Thyroid gland (tissue), 4 donors: Measurements from ENCODE around the gene HOOK1. TPM values are rescaled to one million over a fixed set of nuclear protein-coding genes. Genes with fewer than 3 reads are reported as not detected.

Experiments used
- DNase-seq, 2 donors: peaks; one replicate each; pipeline ENCODE4 v3.0.0-alpha.2; 2019
- H3K27ac ChIP-seq, 3 donors: fragments of 200-600 bp; sonication (generic); 1 replicate in 2 of 3; 2 replicates in 1 of 3; pipeline ENCODE4 v1.5.1; 2016 to 2019; ENCODE audit warnings: mild to moderate bottlenecking in 1 of 3, moderate library complexity in 1 of 3
- H3K27me3 ChIP-seq: fragments of 200-600 bp; sonication (generic); one replicate; pipeline ENCODE4 v1.5.1; 2019
- H3K36me3 ChIP-seq, 2 donors: fragments of 200-600 bp; sonication (generic); one replicate each; pipeline ENCODE4 v1.5.1; 2016 to 2019
- H3K4me1 ChIP-seq, 2 donors: fragments of 200-600 bp; sonication (generic); one replicate each; pipeline ENCODE4 v1.5.1; 2017 to 2019
- H3K4me3 ChIP-seq, 3 donors: fragments of 200-600 bp; sonication (generic); replicated peaks in 1 of 3; 1 replicate in 2 of 3; 2 replicates in 1 of 3; pipeline ENCODE4 v1.5.1; 2016; ENCODE audit warnings: mild to moderate bottlenecking in 1 of 3
- H3K9me3 ChIP-seq: fragments of 200-600 bp; sonication (generic); one replicate; pipeline ENCODE4 v1.5.1; 2017
- POLR2A ChIP-seq, 2 donors: fragments of 450-650 bp; IDR thresholded peaks; one replicate each; pipeline ENCODE4 v1.6.1; 2017; ENCODE audit warnings: antibody characterized with exemption in 2 of 2, mild to moderate bottlenecking in 2 of 2, moderate library complexity in 1 of 2
- WGBS, 2 donors: methylation state at CpG; one replicate each; pipeline ENCODE4 v1.1.5; 2017; 5-methylcytosine and 5-hydroxymethylcytosine counted together
- intact Hi-C: fragments of 100-400 bp; cut with DNase I; formaldehyde crosslinking; loops from one replicate; pipeline ENCODE4 v1.15.1; 2023
- total RNA-seq, 4 donors: library from RNA; depleted of rRNA; stranded (reverse); fragments of >200 nt; gene quantifications; one replicate each; pipeline ENCODE4 v1.2.3, GENCODE V29; 2016
- TF ChIP-seq, protein P1 (sequence below), 6 experiments: fragments of 200-600 bp in 3 of 6; fragments of 450-650 bp in 3 of 6; sonication (generic) in 3 of 6; IDR thresholded peaks; one replicate each; pipeline ENCODE4 v1.5.1; 2016 to 2019; ENCODE audit warnings: antibody characterized with exemption in 6 of 6, mild to moderate bottlenecking in 2 of 6, inconsistent platforms in 1 of 6, moderate library complexity in 1 of 6

HOOK1 gene
- total RNA-seq, 4 donors from 2014 or later: 13.2 to 38.3 (median 31.3) TPM

DNA sequence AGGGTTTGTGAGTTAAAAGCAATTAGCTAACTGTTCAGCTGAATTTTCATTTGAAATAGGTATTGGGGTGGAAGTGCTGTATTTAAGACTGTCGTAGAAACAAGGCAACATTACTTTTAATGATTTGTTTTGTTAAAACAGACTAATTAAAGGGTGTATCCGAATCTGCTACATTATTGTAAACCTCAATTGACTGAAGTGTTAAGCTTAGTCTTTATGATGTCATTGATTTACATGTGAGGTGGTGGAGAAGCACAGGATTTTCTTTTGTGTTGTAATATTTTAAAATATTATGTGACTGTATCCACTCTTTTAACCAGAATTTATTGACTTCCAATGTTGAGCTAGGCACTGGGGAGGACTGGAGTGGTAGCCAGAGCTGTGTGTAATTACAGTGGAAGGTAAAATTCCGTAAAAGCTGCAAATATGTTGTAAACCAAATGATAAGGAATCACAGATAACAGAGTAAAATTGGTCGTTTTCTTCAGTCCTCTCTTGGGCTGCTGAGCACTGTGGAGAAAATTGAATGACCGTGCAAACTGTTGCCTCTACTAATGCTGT, 1.6 kb downstream of the HOOK1 start:
- intact Hi-C loops: no loop called here
- DNase-seq: no peak
- Histone ChIP-seq H3K36me3 (no peaks in the 10 kb centered on the region), H3K4me1 (peaks cover 0 to 10% of the 10 kb centered on the region in 2 donors), H3K4me3 (no peak overlapping the region), H3K27ac (no peak overlapping the region), H3K9me3 (no peaks in the 10 kb centered on the region), H3K27me3 (no peaks in the 10 kb centered on the region)
- TF ChIP-seq, protein P1, sequence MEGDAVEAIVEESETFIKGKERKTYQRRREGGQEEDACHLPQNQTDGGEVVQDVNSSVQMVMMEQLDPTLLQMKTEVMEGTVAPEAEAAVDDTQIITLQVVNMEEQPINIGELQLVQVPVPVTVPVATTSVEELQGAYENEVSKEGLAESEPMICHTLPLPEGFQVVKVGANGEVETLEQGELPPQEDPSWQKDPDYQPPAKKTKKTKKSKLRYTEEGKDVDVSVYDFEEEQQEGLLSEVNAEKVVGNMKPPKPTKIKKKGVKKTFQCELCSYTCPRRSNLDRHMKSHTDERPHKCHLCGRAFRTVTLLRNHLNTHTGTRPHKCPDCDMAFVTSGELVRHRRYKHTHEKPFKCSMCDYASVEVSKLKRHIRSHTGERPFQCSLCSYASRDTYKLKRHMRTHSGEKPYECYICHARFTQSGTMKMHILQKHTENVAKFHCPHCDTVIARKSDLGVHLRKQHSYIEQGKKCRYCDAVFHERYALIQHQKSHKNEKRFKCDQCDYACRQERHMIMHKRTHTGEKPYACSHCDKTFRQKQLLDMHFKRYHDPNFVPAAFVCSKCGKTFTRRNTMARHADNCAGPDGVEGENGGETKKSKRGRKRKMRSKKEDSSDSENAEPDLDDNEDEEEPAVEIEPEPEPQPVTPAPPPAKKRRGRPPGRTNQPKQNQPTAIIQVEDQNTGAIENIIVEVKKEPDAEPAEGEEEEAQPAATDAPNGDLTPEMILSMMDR (IDR thresholded peaks at IDR 0.05): no peak
- TF ChIP-seq POLR2A (IDR thresholded peaks at IDR 0.05): no peak
- 69 to 78% methylated on average over 5 of the region's 5 CpGs for WGBS, 2 donors

DNA sequence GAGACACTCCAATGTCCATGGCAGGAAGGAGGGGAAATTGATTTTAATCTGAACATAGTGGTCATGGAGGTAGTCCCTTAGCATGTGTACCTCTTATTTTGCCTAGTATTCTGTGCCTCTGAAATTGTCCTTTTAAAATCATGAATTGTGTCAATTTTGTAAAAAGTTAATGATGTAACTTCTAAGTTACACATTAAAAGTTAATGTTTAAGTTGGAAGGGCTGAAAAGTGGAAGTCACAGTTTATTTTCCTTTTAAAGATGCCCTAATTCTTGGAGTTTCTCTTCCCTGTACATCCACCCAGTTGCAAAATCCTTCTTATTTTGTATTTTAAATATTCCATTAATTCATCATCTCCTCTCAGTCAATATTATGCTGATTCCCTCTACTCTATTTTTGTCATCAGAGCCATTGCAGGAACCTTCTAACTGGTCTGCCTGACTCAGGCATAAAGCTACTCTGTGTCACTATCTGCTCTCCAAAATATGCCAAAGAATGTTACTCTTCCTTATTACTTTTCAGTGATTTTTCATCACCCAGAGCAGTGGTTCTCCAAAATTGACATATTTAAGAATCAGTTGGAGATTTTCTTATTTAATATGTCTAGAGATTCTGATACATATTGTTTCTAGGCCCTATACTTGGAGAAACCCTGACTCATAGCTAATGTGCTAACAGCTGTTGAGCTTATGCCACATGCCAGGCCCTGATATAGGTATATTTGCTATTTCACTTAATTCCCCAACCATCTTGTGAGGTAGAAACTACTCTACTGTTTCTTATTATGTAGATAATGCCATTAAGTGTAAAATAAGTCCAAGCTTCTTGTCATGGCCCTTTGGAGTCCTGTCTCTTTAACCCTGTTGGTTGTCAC, 5.1 kb downstream of the HOOK1 start:
- Histone ChIP-seq H3K4me3 (no peak overlapping the region), H3K9me3 (no peaks in the 10 kb centered on the region), H3K4me1 (peaks cover 0 to 10% of the 10 kb centered on the region in 2 donors), H3K36me3 (no peaks in the 10 kb centered on the region), H3K27ac (no peak overlapping the region), H3K27me3 (no peaks in the 10 kb centered on the region)
- intact Hi-C loops: no loop called here
- no peak for DNase-seq
- TF ChIP-seq, protein P1 (IDR thresholded peaks at IDR 0.05): no peak
- TF ChIP-seq POLR2A (IDR thresholded peaks at IDR 0.05): no peak

GRCh38 chr1:59827055-59827643, 12.4 kb downstream of the HOOK1 start:
- 92 to 96% methylated on average over 4 of the region's 4 CpGs for WGBS, 2 donors
- Histone ChIP-seq H3K27me3 (no peaks in the 10 kb centered on the region), H3K4me1 (peaks cover 6 to 10% of the 10 kb centered on the region in 2 donors), H3K36me3 (no peaks in the 10 kb centered on the region), H3K9me3 (no peaks in the 10 kb centered on the region), H3K4me3 (no peak overlapping the region), H3K27ac (no peak overlapping the region)
- TF ChIP-seq, protein P1 (IDR thresholded peaks at IDR 0.05): no peak
- TF ChIP-seq POLR2A (IDR thresholded peaks at IDR 0.05): no peak
- DNase-seq: no peak
- intact Hi-C loops: no loop called here

DNA sequence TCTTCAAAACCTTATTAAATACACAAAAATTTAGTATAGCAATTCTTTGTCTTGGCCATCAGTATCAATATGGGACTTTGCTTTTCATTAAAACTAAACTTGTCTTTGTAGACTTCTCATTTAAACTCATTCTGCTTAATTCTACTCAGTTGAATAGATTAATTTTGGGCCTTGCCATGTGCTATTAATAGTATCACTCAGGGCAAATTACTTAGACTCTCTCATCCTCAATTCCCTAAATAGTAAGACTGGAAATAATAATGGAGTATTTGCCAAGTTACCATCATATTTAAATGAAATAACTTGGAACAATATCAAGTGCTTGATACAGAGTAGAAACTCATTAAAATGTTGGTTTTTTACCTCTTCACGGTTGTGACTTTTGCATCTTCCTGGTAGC, 13.4 kb downstream of the HOOK1 start:
- Histone ChIP-seq H3K36me3 (no peaks in the 10 kb centered on the region), H3K4me1 (peaks cover 6 to 14% of the 10 kb centered on the region in 2 donors), H3K4me3 (no peak overlapping the region), H3K9me3 (no peaks in the 10 kb centered on the region), H3K27me3 (no peaks in the 10 kb centered on the region), H3K27ac (no peak overlapping the region)
- TF ChIP-seq POLR2A (IDR thresholded peaks at IDR 0.05): no peak
- TF ChIP-seq, protein P1 (IDR thresholded peaks at IDR 0.05): no peak
- 94 to 96% methylated on average over 1 of the region's 1 CpG for WGBS, 2 donors
- DNase-seq: no peak
- intact Hi-C loops: no loop called here

DNA sequence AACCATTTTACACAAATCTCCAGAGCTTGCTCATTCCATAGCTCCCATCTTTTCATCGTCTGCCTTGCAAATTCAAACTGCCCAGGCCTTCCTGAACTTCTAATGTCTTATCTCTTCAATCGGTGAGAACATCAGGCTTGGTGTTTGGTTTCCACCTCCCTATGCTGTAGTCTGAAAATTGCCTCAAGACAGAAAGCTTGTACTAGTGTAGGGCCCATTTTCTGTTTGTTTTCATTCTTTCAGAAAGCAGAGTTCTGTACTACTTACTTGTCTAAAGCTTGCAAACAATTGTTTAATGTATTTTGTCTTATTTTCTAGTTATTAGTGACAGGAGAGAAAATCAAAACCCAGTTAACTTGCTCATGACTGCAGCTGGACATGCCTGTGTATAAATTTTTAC, 16.8 kb downstream of the HOOK1 start:
- intact Hi-C loops: no loop called here
- 43 to 52% methylated on average over 2 of the region's 2 CpGs for WGBS, 2 donors
- no peaks in the 10 kb centered on the region for H3K9me3 ChIP-seq
- no peaks in the 10 kb centered on the region for H3K36me3 ChIP-seq
- no peak overlapping the region for H3K4me3 ChIP-seq
- peak overlapping the region in 2 of 3 donors; percentile 54 to 62 for H3K27ac ChIP-seq
- DNase-seq: no peak
- H3K27me3 ChIP-seq: no peaks in the 10 kb centered on the region
- H3K4me1 ChIP-seq: peaks cover 15 to 19% of the 10 kb centered on the region in 2 donors
- no peak for TF ChIP-seq POLR2A (IDR thresholded peaks at IDR 0.05)
- TF ChIP-seq, protein P1 (IDR thresholded peaks at IDR 0.05): no peak
